Neuronal stem cell (in vitro differentiated cells): ENCODE data around the gene MAGEB3.

Source experiments
- DNase-seq: peaks from one replicate; pipeline ENCODE4 v3.0.0-alpha.2; 2013; ENCODE audit warnings: low spot score
- H2AFZ ChIP-seq: one replicate; pipeline ENCODE4 v1.6.1; 2013; ENCODE audit warnings: mild to moderate bottlenecking, low read length, inconsistent platforms
- H2AK5ac ChIP-seq: 2 replicates; pipeline ENCODE4 v1.6.1; 2013; ENCODE audit warnings: low read depth, mild to moderate bottlenecking, inconsistent platforms, low read length, moderate library complexity, mixed read lengths
- H2BK120ac ChIP-seq: 2 replicates; pipeline ENCODE4 v1.6.1; 2013; ENCODE audit warnings: low read depth, mild to moderate bottlenecking, inconsistent platforms, low read length, moderate library complexity, mixed read lengths
- H2BK12ac ChIP-seq: one replicate; pipeline ENCODE4 v1.6.1; 2013; ENCODE audit warnings: low read length, inconsistent platforms
- H2BK15ac ChIP-seq: 2 replicates; pipeline ENCODE4 v1.6.1; 2013; ENCODE audit warnings: mild to moderate bottlenecking, low read length, inconsistent platforms, mixed read lengths
- H2BK5ac ChIP-seq: one replicate; pipeline ENCODE4 v1.6.1; 2013; ENCODE audit warnings: inconsistent platforms, mild to moderate bottlenecking, low read length, moderate library complexity
- H3K14ac ChIP-seq: one replicate; pipeline ENCODE4 v1.6.1; 2013; ENCODE audit warnings: low read length, inconsistent platforms
- H3K18ac ChIP-seq: 2 replicates; pipeline ENCODE4 v1.6.1; 2013; ENCODE audit warnings: low read length, inconsistent platforms
- H3K23ac ChIP-seq: 2 replicates; pipeline ENCODE4 v1.6.1; 2013; ENCODE audit warnings: low read depth, mild to moderate bottlenecking, mixed read lengths, low read length, inconsistent platforms; ENCODE audit not compliant: poor library complexity
- H3K27ac ChIP-seq: replicated peaks from 3 replicates; pipeline ENCODE4 v1.5.1; 2013; ENCODE audit warnings: low read length, inconsistent platforms
- H3K27me3 ChIP-seq, 3 experiments: 2 replicates each; pipeline ENCODE4 v1.6.1; 2013; ENCODE audit warnings: low read length in 3 of 3, mild to moderate bottlenecking in 2 of 3, inconsistent platforms in 1 of 3, low read depth in 1 of 3, mixed read lengths in 1 of 3, moderate library complexity in 1 of 3; ENCODE audit not compliant: control insufficient read depth in 3 of 3, insufficient read depth in 3 of 3
- H3K36me3 ChIP-seq, 2 donors: replicated peaks in 1 of 2; 2 replicates each; pipeline ENCODE4 v1.6.1; 2013; ENCODE audit warnings: low read length in 2 of 2; ENCODE audit not compliant: control insufficient read depth in 2 of 2, insufficient read depth in 2 of 2
- H3K4ac ChIP-seq: 2 replicates; pipeline ENCODE4 v1.6.1; 2013; ENCODE audit warnings: inconsistent platforms, mild to moderate bottlenecking, low read length, moderate library complexity
- H3K4me1 ChIP-seq, 2 donors: 1 replicate in 1 of 2; 2 replicates in 1 of 2; pipeline ENCODE4 v1.6.1; 2013; ENCODE audit warnings: low read length in 2 of 2, low read depth in 1 of 2; ENCODE audit not compliant: control insufficient read depth in 2 of 2, insufficient read depth in 1 of 2
- H3K4me2 ChIP-seq: one replicate; pipeline ENCODE4 v1.6.1; 2013; ENCODE audit warnings: mild to moderate bottlenecking, low read length, inconsistent platforms; ENCODE audit not compliant: insufficient read depth, poor library complexity, severe bottlenecking
- H3K4me3 ChIP-seq, 2 donors: 2 replicates each; pipeline ENCODE4 v1.5.1; 2013; ENCODE audit warnings: low read length in 2 of 2, mild to moderate bottlenecking in 2 of 2, inconsistent platforms in 1 of 2, moderate library complexity in 1 of 2
- H3K79me1 ChIP-seq: one replicate; pipeline ENCODE4 v1.6.1; 2013; ENCODE audit warnings: low read depth, mild to moderate bottlenecking, inconsistent platforms, low read length, moderate library complexity
- H3K9ac ChIP-seq: one replicate; pipeline ENCODE4 v1.6.1; 2013; ENCODE audit warnings: mild to moderate bottlenecking, low read depth, low read length, inconsistent platforms; ENCODE audit not compliant: poor library complexity
- H3K9me3 ChIP-seq, 2 donors: replicated peaks in 1 of 2; 2 replicates each; pipeline versions ENCODE3 to v1.6.1; 2013; ENCODE audit warnings: low read length in 2 of 2, mild to moderate bottlenecking in 2 of 2, inconsistent platforms in 1 of 2, low read depth in 1 of 2, mixed read lengths in 1 of 2, moderate library complexity in 1 of 2; ENCODE audit not compliant: control insufficient read depth in 2 of 2, insufficient read depth in 1 of 2
- H4K8ac ChIP-seq: one replicate; pipeline ENCODE4 v1.6.1; 2013; ENCODE audit warnings: low read depth, mild to moderate bottlenecking, inconsistent platforms, low read length, moderate library complexity
- H4K91ac ChIP-seq: one replicate; pipeline ENCODE4 v1.6.1; 2013; ENCODE audit warnings: low read length, low read depth, mild to moderate bottlenecking, inconsistent platforms; ENCODE audit not compliant: poor library complexity
- WGBS, 2 donors: extraction: QIAGEN DNeasy Blood & Tissue Kit; methylation state at CpG; one replicate each; pipeline ENCODE4 v1.1.7; 2013; ENCODE audit warnings: missing lambda C conversion rate in 2 of 2, mixed read lengths in 1 of 2; ENCODE audit not compliant: insufficient read length in 2 of 2, insufficient replicate concordance in 1 of 2; ENCODE audit errors: extremely low coverage in 2 of 2; 5-methylcytosine and 5-hydroxymethylcytosine counted together

MAGEB3 gene

GRCh38 chrX:30217465-30217864, 13.0 kb upstream of the MAGEB3 start:
- Histone ChIP-seq H3K4ac (no peak overlapping the region), H2BK12ac (no peak overlapping the region), H2BK120ac (no peak overlapping the region), H2BK15ac (no peak overlapping the region), H3K4me3 (no peak overlapping the region), H3K79me1 (no peaks in the 10 kb centered on the region), H3K27ac (no peak overlapping the region), H3K9ac (no peak overlapping the region), H3K27me3 (no peaks in the 10 kb centered on the region), H3K4me2 (no peak overlapping the region), H3K14ac (no peak overlapping the region), H2AFZ (no peak overlapping the region), H4K8ac (no peak overlapping the region), H3K18ac (no peak overlapping the region), H3K23ac (no peak overlapping the region), H3K9me3 (no peaks in the 10 kb centered on the region), H2BK5ac (no peak overlapping the region), H2AK5ac (no peak overlapping the region), H4K91ac (no peak overlapping the region), H3K4me1 (no peaks in the 10 kb centered on the region), H3K36me3 (no peaks in the 10 kb centered on the region)
- WGBS, 2 donors: no CpG with 5 or more reads among the region's 1 CpG
- DNase-seq: no peak

- Histone ChIP-seq H3K18ac (no peak overlapping the region), H3K4me2 (no peak overlapping the region), H3K4me3 (no peak overlapping the region), H3K14ac (no peak overlapping the region), H3K4me1 (no peaks in the 10 kb centered on the region), H2BK12ac (no peak overlapping the region), H2BK15ac (no peak overlapping the region), H3K23ac (no peak overlapping the region), H3K4ac (no peak overlapping the region), H3K9me3 (no peaks in the 10 kb centered on the region), H4K8ac (no peak overlapping the region), H3K27ac (no peak overlapping the region), H2AFZ (no peak overlapping the region), H4K91ac (no peak overlapping the region), H2BK5ac (no peak overlapping the region), H3K9ac (no peak overlapping the region), H2BK120ac (no peak overlapping the region), H3K79me1 (no peaks in the 10 kb centered on the region), H3K36me3 (no peaks in the 10 kb centered on the region), H2AK5ac (no peak overlapping the region), H3K27me3 (no peaks in the 10 kb centered on the region)
- WGBS, 2 donors: no CpG with 5 or more reads among the region's 4 CpGs
- DNase-seq: no peak
These were observed 11.1 kb upstream of the MAGEB3 start for GRCh38 chrX:30219372-30219771.

DNA sequence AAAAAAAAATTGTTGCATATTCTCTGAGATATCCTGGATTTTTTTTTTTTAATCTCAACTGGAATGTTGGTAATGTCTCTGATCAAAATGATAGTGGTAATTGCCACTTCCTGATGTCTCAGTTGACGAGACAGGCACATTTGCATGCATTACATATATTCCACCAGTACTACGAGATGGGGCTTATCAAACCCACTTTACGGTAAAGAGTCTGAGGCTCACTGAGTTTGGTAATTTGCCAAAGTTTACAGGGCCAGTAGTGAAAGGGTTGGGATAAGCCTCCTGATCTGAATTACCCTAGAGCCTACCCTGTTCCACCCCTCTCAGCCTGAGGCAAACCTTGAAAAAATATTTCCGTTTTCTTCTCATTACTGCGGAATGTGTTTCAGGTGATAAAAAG, 9.8 kb upstream of the MAGEB3 start:
- Histone ChIP-seq H3K4me1 (no peaks in the 10 kb centered on the region), H3K36me3 (no peaks in the 10 kb centered on the region), H2AK5ac (no peak overlapping the region), H3K18ac (no peak overlapping the region), H3K4ac (no peak overlapping the region), H3K27ac (no peak overlapping the region), H2AFZ (no peak overlapping the region), H3K9ac (no peak overlapping the region), H4K8ac (no peak overlapping the region), H2BK15ac (no peak overlapping the region), H3K4me2 (no peak overlapping the region), H3K9me3 (no peaks in the 10 kb centered on the region), H2BK5ac (no peak overlapping the region), H2BK12ac (no peak overlapping the region), H2BK120ac (no peak overlapping the region), H4K91ac (no peak overlapping the region), H3K14ac (no peak overlapping the region), H3K27me3 (no peaks in the 10 kb centered on the region), H3K79me1 (no peaks in the 10 kb centered on the region), H3K23ac (no peak overlapping the region), H3K4me3 (no peak overlapping the region)
- WGBS, 2 donors: no CpG with 5 or more reads among the region's 5 CpGs
- no peak for DNase-seq

- H3K9me3 ChIP-seq: no peaks in the 10 kb centered on the region
- H3K27me3 ChIP-seq: no peaks in the 10 kb centered on the region
- H2AFZ ChIP-seq: no peak overlapping the region
- H2AK5ac ChIP-seq: no peak overlapping the region
- H2BK5ac ChIP-seq: no peak overlapping the region
- no peak overlapping the region for H4K91ac ChIP-seq
- H3K14ac ChIP-seq: no peak overlapping the region
- H3K36me3 ChIP-seq: no peaks in the 10 kb centered on the region
- H3K9ac ChIP-seq: no peak overlapping the region
- H3K79me1 ChIP-seq: no peaks in the 10 kb centered on the region
- H3K4me2 ChIP-seq: no peak overlapping the region
- H3K23ac ChIP-seq: no peak overlapping the region
- no CpG with 5 or more reads among the region's 2 CpGs for WGBS, 2 donors
- H2BK15ac ChIP-seq: no peak overlapping the region
- no peak for DNase-seq
- no peak overlapping the region for H3K27ac ChIP-seq
- H4K8ac ChIP-seq: no peak overlapping the region
- H2BK12ac ChIP-seq: no peak overlapping the region
- H3K4ac ChIP-seq: no peak overlapping the region
- H3K4me1 ChIP-seq: peaks cover 0 to 2% of the 10 kb centered on the region in 2 donors
- H3K18ac ChIP-seq: no peak overlapping the region
- H2BK120ac ChIP-seq: no peak overlapping the region
- H3K4me3 ChIP-seq: no peak overlapping the region
These were observed 5.9 kb upstream of the MAGEB3 start for GRCh38 chrX:30224536-30224935.
